ENCODE results near the gene OTUB2.

DNA sequence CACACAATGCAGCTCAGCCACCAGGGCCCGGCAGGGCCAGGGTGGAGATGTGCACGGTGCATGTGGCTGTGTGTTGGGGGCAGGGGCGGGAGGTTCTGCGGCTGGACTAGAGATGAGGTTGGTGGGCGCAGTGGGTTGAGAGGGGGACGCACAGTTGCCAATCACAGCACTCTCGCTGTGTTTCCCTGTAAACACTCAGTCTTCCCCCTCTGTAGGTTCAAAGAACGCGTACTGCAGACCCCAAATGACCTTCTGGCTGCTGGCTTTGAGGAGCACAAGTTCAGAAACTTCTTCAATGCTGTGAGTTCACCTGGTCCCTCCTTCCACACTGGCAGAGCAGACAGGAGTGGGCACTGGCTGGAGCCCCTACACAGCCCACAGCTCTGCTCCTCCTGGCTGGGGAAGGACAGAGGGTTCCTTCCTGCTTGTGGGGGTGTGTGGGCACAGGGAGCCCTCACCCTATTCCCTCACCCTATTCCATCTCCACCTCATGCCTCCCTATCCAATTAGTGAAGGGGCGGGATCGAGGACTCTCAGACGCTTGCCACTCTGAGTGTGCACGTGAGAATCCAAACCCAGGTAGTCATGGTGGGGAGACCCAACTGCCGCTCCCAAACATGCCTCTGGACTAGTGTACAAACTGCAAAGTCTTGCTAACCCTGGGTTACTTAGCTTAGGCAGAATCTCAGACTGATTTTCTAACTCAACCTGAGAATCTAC, 17.8 kb downstream of the OTUB2 start:
- TF ChIP-seq, protein P1, sequence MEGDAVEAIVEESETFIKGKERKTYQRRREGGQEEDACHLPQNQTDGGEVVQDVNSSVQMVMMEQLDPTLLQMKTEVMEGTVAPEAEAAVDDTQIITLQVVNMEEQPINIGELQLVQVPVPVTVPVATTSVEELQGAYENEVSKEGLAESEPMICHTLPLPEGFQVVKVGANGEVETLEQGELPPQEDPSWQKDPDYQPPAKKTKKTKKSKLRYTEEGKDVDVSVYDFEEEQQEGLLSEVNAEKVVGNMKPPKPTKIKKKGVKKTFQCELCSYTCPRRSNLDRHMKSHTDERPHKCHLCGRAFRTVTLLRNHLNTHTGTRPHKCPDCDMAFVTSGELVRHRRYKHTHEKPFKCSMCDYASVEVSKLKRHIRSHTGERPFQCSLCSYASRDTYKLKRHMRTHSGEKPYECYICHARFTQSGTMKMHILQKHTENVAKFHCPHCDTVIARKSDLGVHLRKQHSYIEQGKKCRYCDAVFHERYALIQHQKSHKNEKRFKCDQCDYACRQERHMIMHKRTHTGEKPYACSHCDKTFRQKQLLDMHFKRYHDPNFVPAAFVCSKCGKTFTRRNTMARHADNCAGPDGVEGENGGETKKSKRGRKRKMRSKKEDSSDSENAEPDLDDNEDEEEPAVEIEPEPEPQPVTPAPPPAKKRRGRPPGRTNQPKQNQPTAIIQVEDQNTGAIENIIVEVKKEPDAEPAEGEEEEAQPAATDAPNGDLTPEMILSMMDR (conservative IDR thresholded peaks at IDR 0.05; ENCODE audit: low read length): no peak
- no peak for TF ChIP-seq EZH2phosphoT487 (IDR thresholded peaks at IDR 0.05; ENCODE audit: borderline replicate concordance, low read depth, low read length)
